ENCODE results near the gene SLBP.

GRCh38 chr4:1652088-1652487 lies 60.0 kb downstream of the SLBP start:
- TF ChIP-seq POLR2A (IDR thresholded peaks at IDR 0.05; ENCODE audit: low read depth, low read length) = no peak
- no peak for TF ChIP-seq CTCF (IDR thresholded peaks at IDR 0.05; ENCODE audit: extremely low read depth in 1 of 2, insufficient read depth in 1 of 2, low read depth in 1 of 2, low read length in 2 of 2)
- no peak for TF ChIP-seq MAX (IDR thresholded peaks at IDR 0.05; ENCODE audit: insufficient read depth, insufficient read length)
- no peak for TF ChIP-seq MYC (IDR thresholded peaks at IDR 0.05; ENCODE audit: low read depth, low read length)
- no peak for TF ChIP-seq EZH2 (IDR thresholded peaks at IDR 0.05; ENCODE audit: borderline replicate concordance, low read depth, low read length, severe bottlenecking)
- no peak for TF ChIP-seq POLR2AphosphoS5 (IDR thresholded peaks at IDR 0.05; ENCODE audit: insufficient read depth, low read depth, low read length)
- TF ChIP-seq GATA2 (IDR thresholded peaks at IDR 0.05; ENCODE audit: insufficient read depth, insufficient read length, low read depth, low read length) = no peak

All from endothelial cell of umbilical vein (primary cell).